DND-41 (cell line): ENCODE results near the gene GSDME.

Source experiments
- ATAC-seq: fragments of 200-7000 bp; cut with Tn5 transposase; 3 replicates; pipeline ENCODE4 v1.9.1; 2021; ENCODE audit warnings: low read depth; ENCODE audit not compliant: insufficient read depth
- DNase-seq: peaks from one replicate; pipeline ENCODE4 v3.0.0-alpha.2; 2020
- H2AFZ ChIP-seq: 2 replicates; pipeline ENCODE4 v1.6.0; 2012; ENCODE audit warnings: low read depth, low read length
- H3K27ac ChIP-seq: 2 replicates; pipeline ENCODE4 v1.5.1; 2012; ENCODE audit warnings: low read length, inconsistent platforms
- H3K27me3 ChIP-seq: fragments of 200-600 bp; sonication (generic); 2 replicates; pipeline ENCODE4 v1.6.0; 2012; ENCODE audit warnings: low read length, mild to moderate bottlenecking, inconsistent platforms; ENCODE audit not compliant: insufficient read depth, poor library complexity
- H3K36me3 ChIP-seq: 2 replicates; pipeline ENCODE4 v1.5.1; 2012; ENCODE audit warnings: low read length, inconsistent platforms; ENCODE audit not compliant: insufficient read depth
- H3K4me1 ChIP-seq: 2 replicates; pipeline ENCODE4 v1.5.1; 2012; ENCODE audit warnings: mild to moderate bottlenecking, low read length; ENCODE audit not compliant: insufficient read depth
- H3K4me2 ChIP-seq: 2 replicates; pipeline ENCODE4 v1.6.0; 2012; ENCODE audit warnings: mild to moderate bottlenecking, moderate library complexity, low read length, inconsistent platforms; ENCODE audit not compliant: insufficient read depth
- H3K4me3 ChIP-seq, 2 experiments: fragments of 200-600 bp in 1 of 2; shearing (Covaris generic) in 1 of 2; 2 replicates each; pipeline ENCODE4 v1.5.1; 2012 to 2016; ENCODE audit warnings: inconsistent platforms in 2 of 2, low read length in 2 of 2, mild to moderate bottlenecking in 2 of 2, low read depth in 1 of 2, moderate library complexity in 1 of 2
- H3K79me2 ChIP-seq: 2 replicates; pipeline ENCODE4 v1.6.0; 2012; ENCODE audit warnings: low read length, inconsistent platforms; ENCODE audit not compliant: insufficient read depth
- H3K9ac ChIP-seq: 2 replicates; pipeline ENCODE4 v1.6.0; 2012; ENCODE audit warnings: low read depth, mild to moderate bottlenecking, inconsistent platforms, low read length, moderate library complexity
- H3K9me3 ChIP-seq: 2 replicates; pipeline ENCODE4 v1.5.1; 2012; ENCODE audit warnings: low read length, moderate library complexity, mild to moderate bottlenecking, inconsistent platforms; ENCODE audit not compliant: insufficient read depth, severe bottlenecking
- H4K20me1 ChIP-seq: 2 replicates; pipeline ENCODE4 v1.6.0; 2012; ENCODE audit warnings: low read length; ENCODE audit not compliant: insufficient read depth
- CTCF ChIP-seq: IDR thresholded peaks from 2 replicates; pipeline ENCODE4 v1.5.1; 2012; ENCODE audit warnings: borderline replicate concordance, low read length, moderate library complexity, mild to moderate bottlenecking; ENCODE audit not compliant: poor library complexity, severe bottlenecking; ENCODE audit errors: extremely low read depth
- EZH2 ChIP-seq: IDR thresholded peaks from 3 replicates; pipeline ENCODE4 v1.6.1; 2012; ENCODE audit warnings: borderline replicate concordance, low read depth, mild to moderate bottlenecking, moderate library complexity, low read length, inconsistent platforms; ENCODE audit not compliant: severe bottlenecking

GSDME gene

GRCh38 chr7:24740871-24741270, 16.4 kb downstream of the GSDME start:
- no peak for ATAC-seq
- H3K27ac ChIP-seq: no peak overlapping the region

DNA sequence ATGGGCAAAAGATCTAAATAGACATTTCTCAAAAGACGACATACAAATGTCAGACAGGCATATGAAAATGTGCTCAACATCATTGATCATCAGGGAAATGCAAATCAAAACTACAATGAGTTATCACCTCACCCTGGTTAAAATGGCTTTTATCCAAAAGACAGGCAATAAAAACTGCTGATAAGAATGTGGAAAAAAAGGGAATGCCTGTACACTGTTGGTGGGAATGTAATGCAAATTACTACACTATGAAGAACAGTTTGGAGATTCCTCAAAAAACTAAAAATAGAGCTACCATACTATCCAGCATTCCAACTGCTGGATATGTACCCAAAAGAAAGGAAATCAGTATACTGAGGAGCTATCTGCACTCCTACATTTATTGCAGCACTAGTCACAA, 18.0 kb downstream of the GSDME start:
- TF ChIP-seq EZH2 (no peak), CTCF (no peak)
- Histone ChIP-seq H2AFZ (no peak overlapping the region), H3K79me2 (no peaks in the 10 kb centered on the region), H3K9me3 (no peaks in the 10 kb centered on the region), H3K4me2 (no peak overlapping the region), H3K36me3 (no peaks in the 10 kb centered on the region), H3K9ac (no peak overlapping the region), H3K4me3 (no peak overlapping the region), H4K20me1 (no peaks in the 10 kb centered on the region), H3K27me3 (no peaks in the 10 kb centered on the region), H3K27ac (no peak overlapping the region), H3K4me1 (no peaks in the 10 kb centered on the region)
- ATAC-seq: no peak
- no peak for DNase-seq

More at GRCh38 chr7:24740871-24741270, 16.4 kb downstream of the GSDME start:
- H3K9ac ChIP-seq: no peak overlapping the region
- H3K9me3 ChIP-seq: no peaks in the 10 kb centered on the region
- H4K20me1 ChIP-seq: no peaks in the 10 kb centered on the region
- no peaks in the 10 kb centered on the region for H3K4me1 ChIP-seq
- TF ChIP-seq EZH2: no peak
- no peak for TF ChIP-seq CTCF
- H3K27me3 ChIP-seq: no peaks in the 10 kb centered on the region
- H3K36me3 ChIP-seq: no peaks in the 10 kb centered on the region
- no peak overlapping the region for H3K4me3 ChIP-seq
- no peaks in the 10 kb centered on the region for H3K79me2 ChIP-seq
- no peak overlapping the region for H3K4me2 ChIP-seq
- no peak overlapping the region for H2AFZ ChIP-seq
- no peak for DNase-seq

GRCh38 chr7:24738577-24738976, 18.7 kb downstream of the GSDME start:
- Histone ChIP-seq H3K27me3 (no peaks in the 10 kb centered on the region), H3K27ac (no peak overlapping the region), H3K79me2 (no peaks in the 10 kb centered on the region)

More at GRCh38 chr7:24738577-24738976, 18.7 kb downstream of the GSDME start:
- H3K4me2 ChIP-seq: no peak overlapping the region
- DNase-seq (no peak), ATAC-seq (no peak)
- no peaks in the 10 kb centered on the region for H3K9me3 ChIP-seq
- no peaks in the 10 kb centered on the region for H3K36me3 ChIP-seq
- H4K20me1 ChIP-seq: no peaks in the 10 kb centered on the region
- H3K4me1 ChIP-seq: no peaks in the 10 kb centered on the region
- no peak overlapping the region for H3K9ac ChIP-seq
- TF ChIP-seq EZH2: no peak
- no peak for TF ChIP-seq CTCF
- no peak overlapping the region for H3K4me3 ChIP-seq
- no peak overlapping the region for H2AFZ ChIP-seq
